Umbilical cord (tissue), 2 donors: ENCODE measurements around the gene ZBTB25. TPM values are rescaled to one million over a fixed set of nuclear protein-coding genes. Genes with fewer than 3 reads are reported as not detected.
"Not testable (repeated sequence)": the region's sequence is repeated elsewhere in the genome, so short reads cannot be mapped to it uniquely, and the experiment has no call there.

Experiments
- DNase-seq: peaks from one replicate; pipeline ENCODE4 v3.0.0-alpha.2; 2015; ENCODE audit warnings: low spot score
- total RNA-seq: library from RNA; depleted of rRNA; stranded (reverse); fragments of >200 nt; gene quantifications from one replicate; pipeline ENCODE4 v1.2.3, GENCODE V29; 2014; ENCODE audit warnings: low replicate concordance; ENCODE audit not compliant: insufficient read depth

The ZBTB25 gene
- total RNA-seq: 11.8 TPM

- DNase-seq: peak; percentile 97
Measured at GRCh38 chr14:64503434-64504309, at the start of gene ZBTB25. Gene ZBTB25 (minus strand): TSS chr14:64503838. CDS start chr14:64490533, 13,305 bp downstream.

- no peak for DNase-seq
Measured at GRCh38 chr14:64550621-64551333, 47.1 kb upstream of the ZBTB25 start.

- peak; percentile 54 for DNase-seq
Measured at GRCh38 chr14:64549791-64550620, 46.4 kb upstream of the ZBTB25 start, which contains the start of gene PPP1R36. Gene PPP1R36 (plus strand): TSS chr14:64549961. CDS start chr14:64549998, 37 bp downstream.

- no peak for DNase-seq
Measured at GRCh38 chr14:64549016-64549415, 45.4 kb upstream of the ZBTB25 start.

GRCh38 chr14:64544607-64545312 lies 41.1 kb upstream of the ZBTB25 start:
- DNase-seq: no peak

- no peak for DNase-seq
Measured at GRCh38 chr14:64542836-64543201, 39.2 kb upstream of the ZBTB25 start.

- DNase-seq: no peak
Measured at GRCh38 chr14:64541972-64542835, 38.6 kb upstream of the ZBTB25 start.

GRCh38 chr14:64541261-64541971 lies 37.8 kb upstream of the ZBTB25 start:
- DNase-seq: peak; percentile 71

GRCh38 chr14:64540208-64541202 lies 36.9 kb upstream of the ZBTB25 start, which contains the start of gene HSPA2:
Gene HSPA2 (plus strand): TSS chr14:64540741. CDS start chr14:64540850, 109 bp downstream.
- peak; percentile 99 for DNase-seq

- peak; percentile 19 for DNase-seq
Measured at GRCh38 chr14:64536488-64537245, 33.0 kb upstream of the ZBTB25 start.

GRCh38 chr14:64531567-64531966 lies 27.9 kb upstream of the ZBTB25 start:
- DNase-seq: no peak

- DNase-seq: no peak
Measured at GRCh38 chr14:64525354-64525753, 21.7 kb upstream of the ZBTB25 start.

- no peak for DNase-seq
Measured at GRCh38 chr14:64522591-64523355, 19.1 kb upstream of the ZBTB25 start.

GRCh38 chr14:64520699-64521098 lies 17.1 kb upstream of the ZBTB25 start:
- no peak for DNase-seq

GRCh38 chr14:64518229-64518628 lies 14.6 kb upstream of the ZBTB25 start:
- DNase-seq: no peak

- not testable (repeated sequence) for DNase-seq
Measured at GRCh38 chr14:64517667-64518066, 14.0 kb upstream of the ZBTB25 start.
